Left renal cortex interstitium (tissue), 4 donors: ENCODE results near the gene FAM89A. TPM values are rescaled to one million over a fixed set of nuclear protein-coding genes. Genes with fewer than 3 reads are reported as not detected.
"Not testable (repeated sequence)": the region's sequence is repeated elsewhere in the genome, so short reads cannot be mapped to it uniquely, and the experiment has no call there.

ENCODE experiments used
- DNase-seq, 4 donors: peaks; one replicate each; pipeline ENCODE4 v3.0.0-alpha.2; 2013; ENCODE audit warnings: low read depth in 4 of 4, low spot score in 2 of 4, missing footprints in 1 of 4
- polyA plus RNA-seq, 4 donors: library from polyadenylated mRNA; unstranded; fragments of 120-200 nt; gene quantifications; one replicate each; pipeline ENCODE4 v1.2.1, GENCODE V29; 2013; ENCODE audit not compliant: insufficient read length in 4 of 4

The FAM89A gene
- polyA plus RNA-seq, 4 donors: 16.8 to 24.5 (median 19.7) TPM

GRCh38 chr1:231037585-231038517, 2.2 kb downstream of the FAM89A start:
- DNase-seq: no peak

- no peak for DNase-seq
Measured at GRCh38 chr1:231036416-231036815, 3.6 kb downstream of the FAM89A start.

DNA sequence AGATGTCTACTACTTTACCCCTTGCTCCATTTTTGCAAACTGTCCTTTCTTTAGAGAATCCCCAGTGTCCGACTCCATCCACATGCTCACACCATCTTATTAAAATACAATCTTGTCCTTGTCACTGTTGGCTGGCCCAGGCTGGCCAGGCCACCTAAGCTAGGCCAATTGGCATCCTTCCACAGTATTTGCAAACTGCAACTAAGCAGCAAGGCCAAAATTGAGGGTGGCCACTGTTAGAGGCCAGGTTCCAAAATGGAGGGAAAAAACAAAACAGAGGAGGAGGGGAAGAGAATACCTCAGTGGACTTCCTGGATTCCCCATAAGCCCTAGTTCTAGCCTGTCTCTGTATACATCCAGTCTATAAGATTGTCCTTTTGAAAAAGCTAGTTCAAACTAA, 4.3 kb downstream of the FAM89A start:
- DNase-seq: no peak

DNA sequence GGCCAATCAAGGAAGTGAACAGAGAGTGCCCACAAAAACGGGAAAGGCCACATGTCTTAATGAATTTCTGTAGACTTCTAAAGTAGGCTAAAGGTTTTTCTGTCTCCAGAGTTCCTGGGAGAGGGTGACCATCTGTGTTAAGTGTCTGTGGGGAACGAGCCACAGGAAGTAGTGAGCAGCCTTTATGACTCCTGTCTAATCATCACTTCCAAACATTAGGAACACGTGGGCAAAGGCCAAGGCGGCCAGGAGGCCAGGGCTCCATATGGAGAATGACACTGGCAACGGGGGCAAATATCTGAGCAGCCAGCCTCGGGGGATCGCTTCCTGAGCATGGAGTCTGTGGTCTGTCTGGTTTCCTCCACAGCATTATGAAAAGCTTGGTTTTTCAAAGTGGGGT, 7.1 kb downstream of the FAM89A start:
- no peak for DNase-seq

- no peak for DNase-seq
Measured at GRCh38 chr1:231029841-231030240, 10.2 kb downstream of the FAM89A start.

- not testable (repeated sequence) for DNase-seq
Measured at GRCh38 chr1:231029247-231029646, 10.8 kb downstream of the FAM89A start.

DNA sequence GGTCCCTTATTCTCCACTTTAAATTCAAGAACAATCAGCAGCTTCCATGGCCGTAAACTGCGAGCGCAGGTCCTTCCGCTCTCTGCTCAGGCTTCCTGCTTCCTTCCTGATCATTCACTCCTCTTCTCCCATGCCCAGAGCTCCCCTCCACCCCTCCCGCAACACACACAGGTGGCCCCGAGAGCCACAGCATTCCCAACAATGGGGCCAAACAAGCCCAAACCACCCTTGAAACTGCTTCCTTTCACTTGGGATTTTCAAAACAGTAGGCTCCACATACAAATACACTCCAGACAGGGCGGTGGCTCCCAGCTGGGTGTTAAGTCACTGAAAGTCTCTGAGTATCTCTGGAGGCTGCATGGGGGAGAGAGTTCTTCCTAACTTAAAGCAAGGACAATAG, 11.4 kb downstream of the FAM89A start:
- no peak for DNase-seq

DNA sequence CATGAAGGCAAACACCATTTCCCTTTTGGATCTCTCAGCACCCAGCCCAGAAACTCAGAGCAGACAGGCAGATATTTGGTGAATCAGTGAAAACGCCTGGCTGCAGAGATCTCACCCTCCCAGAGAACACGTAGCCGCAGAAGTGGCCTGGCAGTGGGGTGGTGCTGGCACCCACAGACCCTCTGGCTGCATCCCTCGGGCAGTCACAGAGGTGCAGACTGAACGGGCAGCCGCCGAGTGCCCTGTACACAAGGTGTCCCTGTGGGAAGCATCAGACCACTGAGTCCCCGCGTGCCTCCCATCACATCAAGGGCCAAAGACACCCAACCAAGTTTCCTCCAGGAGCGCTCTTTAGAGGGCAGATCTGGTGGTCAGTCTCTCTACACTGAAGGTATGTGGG, 12.1 kb downstream of the FAM89A start:
- DNase-seq: no peak

GRCh38 chr1:231027136-231027925, 12.7 kb downstream of the FAM89A start:
- DNase-seq: no peak

- no peak for DNase-seq
Measured at GRCh38 chr1:231026576-231026975, 13.5 kb downstream of the FAM89A start.

GRCh38 chr1:231023150-231023549, 16.9 kb downstream of the FAM89A start:
- no peak for DNase-seq

- not testable (repeated sequence) for DNase-seq
Measured at GRCh38 chr1:231022543-231022942, 17.5 kb downstream of the FAM89A start.

DNA sequence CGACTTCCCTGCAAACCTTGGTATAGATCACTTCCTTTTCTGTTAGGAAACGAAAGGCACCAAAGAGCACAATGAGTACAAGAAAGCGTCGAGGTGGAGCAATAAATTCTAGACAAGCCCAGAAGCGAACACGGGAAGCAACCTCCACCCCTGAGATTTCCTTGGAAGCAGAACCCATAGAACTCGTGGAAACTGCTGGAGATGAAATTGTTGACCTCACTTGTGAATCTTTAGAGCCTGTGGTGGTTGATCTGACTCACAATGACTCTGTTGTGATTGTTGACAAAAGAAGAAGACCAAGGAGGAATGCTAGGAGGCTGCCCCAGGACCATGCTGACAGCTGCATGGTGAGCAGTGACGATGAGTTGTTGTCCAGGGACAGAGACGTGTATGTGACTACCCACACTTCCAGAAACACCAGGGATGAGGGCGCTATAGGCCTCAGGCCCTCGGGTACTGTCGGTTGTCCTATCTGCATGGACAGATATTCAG, 18.5 kb downstream of the FAM89A start:
- DNase-seq: no peak

DNA sequence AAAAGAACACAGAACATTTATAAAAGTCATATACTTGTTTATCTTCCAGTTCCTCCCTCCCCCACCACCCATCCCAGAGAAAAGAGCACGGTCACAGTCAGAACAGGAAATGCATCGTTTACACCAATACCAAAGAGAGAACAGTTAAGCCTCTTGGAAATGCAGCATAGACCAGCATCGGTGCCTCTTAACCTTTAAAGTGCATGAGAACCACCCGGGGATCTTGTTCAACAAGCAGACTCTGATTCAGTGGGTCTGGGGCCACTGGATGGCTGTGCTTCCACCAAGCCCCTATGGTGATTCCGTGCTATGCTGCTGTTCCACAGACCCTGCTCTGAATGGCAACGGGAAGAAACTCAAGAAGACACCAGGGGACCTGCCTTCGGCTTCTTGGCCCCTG, 19.2 kb downstream of the FAM89A start:
- DNase-seq: no peak

DNA sequence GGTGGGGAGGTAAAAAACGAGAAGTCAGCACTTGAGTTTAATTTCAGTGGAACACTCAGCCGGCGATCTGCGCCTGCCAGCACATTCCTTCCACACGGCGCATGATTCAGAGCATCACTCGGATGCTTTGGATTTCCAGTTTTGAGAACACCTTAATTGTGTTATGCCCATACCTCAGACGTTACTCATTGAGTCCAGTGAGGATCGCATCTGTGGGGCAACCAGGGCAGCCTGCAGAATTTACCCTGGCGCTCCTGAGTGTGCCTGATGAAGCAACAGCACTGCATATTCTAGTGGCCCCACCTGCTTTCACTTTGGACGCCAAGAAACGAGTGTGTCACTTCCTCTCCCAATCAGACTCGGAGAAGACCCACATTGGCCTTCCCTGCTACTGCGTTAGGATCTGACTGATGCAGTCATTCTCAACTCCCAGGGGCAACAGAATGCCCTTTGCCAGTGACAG, 19.9 kb downstream of the FAM89A start:
- DNase-seq: no peak

GRCh38 chr1:231019711-231020110, 20.3 kb downstream of the FAM89A start:
- DNase-seq: no peak

GRCh38 chr1:231016966-231017365, 23.1 kb downstream of the FAM89A start:
- DNase-seq: no peak

DNA sequence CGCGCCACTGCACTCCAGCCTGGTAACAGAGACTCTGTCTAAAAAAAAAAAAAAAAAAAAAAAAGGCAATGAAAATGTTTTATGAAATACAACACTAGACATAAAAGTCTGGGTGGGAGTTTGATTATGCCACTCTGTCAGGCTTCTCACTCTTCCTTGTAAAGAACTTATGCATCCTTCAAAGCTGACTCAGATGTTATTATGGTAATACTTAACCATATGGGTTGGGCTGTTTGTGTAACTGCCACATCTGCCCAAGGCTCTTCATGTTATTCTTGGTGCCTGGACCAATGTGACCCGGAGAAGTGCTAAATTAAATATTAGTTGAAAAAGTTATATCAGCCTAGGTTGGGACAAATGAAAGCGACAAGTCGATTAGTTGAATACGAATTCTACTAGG, 23.8 kb downstream of the FAM89A start:
- DNase-seq: no peak

GRCh38 chr1:231013391-231014015, 26.6 kb downstream of the FAM89A start:
- DNase-seq: no peak

- no peak for DNase-seq
Measured at GRCh38 chr1:231011963-231012362, 28.1 kb downstream of the FAM89A start.

GRCh38 chr1:231011360-231011759, 28.7 kb downstream of the FAM89A start:
- DNase-seq: no peak
